GM18867 (cell line): ENCODE data around the gene IGSF8.
"Not testable (repeated sequence)": the region's sequence is repeated elsewhere in the genome, so short reads cannot be mapped to it uniquely, and the experiment has no call there.

Source experiments
- ATAC-seq: cut with Tn5 transposase; IDR thresholded peaks from one replicate; pipeline ENCODE4 v1.9.1; 2021; ENCODE audit warnings: mild to moderate bottlenecking, moderate library complexity; ENCODE audit not compliant: unreplicated experiment

IGSF8 gene

GRCh38 chr1:160127381-160127780 lies 29.0 kb upstream of the IGSF8 start:
- ATAC-seq = no peak

- ATAC-seq = not testable (repeated sequence)
Observed at GRCh38 chr1:160126342-160126741, 27.9 kb upstream of the IGSF8 start.

GRCh38 chr1:160125746-160126145 lies 27.3 kb upstream of the IGSF8 start:
- no peak for ATAC-seq

- no peak for ATAC-seq
Observed at GRCh38 chr1:160124705-160125478, 26.5 kb upstream of the IGSF8 start.

GRCh38 chr1:160123726-160124125 lies 25.3 kb upstream of the IGSF8 start:
- ATAC-seq = no peak

- ATAC-seq = no peak
Observed at GRCh38 chr1:160122978-160123495, 24.6 kb upstream of the IGSF8 start.

GRCh38 chr1:160121388-160121787 lies 23.0 kb upstream of the IGSF8 start:
- no peak for ATAC-seq

- no peak for ATAC-seq
Observed at GRCh38 chr1:160120797-160121196, 22.4 kb upstream of the IGSF8 start.

- no peak for ATAC-seq
Observed at GRCh38 chr1:160118928-160119327, 20.5 kb upstream of the IGSF8 start.

GRCh38 chr1:160117709-160118183 lies 19.3 kb upstream of the IGSF8 start:
- no peak for ATAC-seq

- ATAC-seq = no peak
Observed at GRCh38 chr1:160117300-160117699, 18.9 kb upstream of the IGSF8 start.

GRCh38 chr1:160116283-160117147 lies 18.1 kb upstream of the IGSF8 start:
- ATAC-seq = no peak

- no peak for ATAC-seq
Observed at GRCh38 chr1:160115545-160116282, 17.3 kb upstream of the IGSF8 start, which contains the start of gene ATP1A2. Gene ATP1A2 (plus strand): TSS chr1:160115759. CDS start chr1:160115862, 103 bp downstream.

GRCh38 chr1:160114085-160114484 lies 15.7 kb upstream of the IGSF8 start:
- ATAC-seq = no peak

- no peak for ATAC-seq
Observed at GRCh38 chr1:160113407-160113806, 15.0 kb upstream of the IGSF8 start.

GRCh38 chr1:160112357-160112756 lies 13.9 kb upstream of the IGSF8 start:
- no peak for ATAC-seq

- not testable (repeated sequence) for ATAC-seq
Observed at GRCh38 chr1:160111462-160111861, 13.0 kb upstream of the IGSF8 start.

- no peak for ATAC-seq
Observed at GRCh38 chr1:160109686-160110085, 11.3 kb upstream of the IGSF8 start.

GRCh38 chr1:160108888-160109662 lies 10.7 kb upstream of the IGSF8 start:
- no peak for ATAC-seq

- no peak for ATAC-seq
Observed at GRCh38 chr1:160107512-160107911, 9.1 kb upstream of the IGSF8 start.
